GM12892 (cell line): ENCODE data around the gene TMED6.
A peak's percentile ranks its signal among the peaks of the same experiment; 100 is the strongest.

Experiments used
- DNase-seq: peaks from one replicate; pipeline ENCODE4 v3.0.0; 2011; ENCODE audit not compliant: insufficient read length
- FAIRE-seq: peaks from 2 replicates; lab custom pipeline; 2011; peaks lifted over from hg19 to GRCh38; lab: Jason Lieb, UNC
- POLR2A ChIP-seq: IDR thresholded peaks from 2 replicates; pipeline ENCODE4 v1.6.1; 2011; ENCODE audit warnings: low read depth, low read length, control low read depth
- POLR2AphosphoS5 ChIP-seq: IDR thresholded peaks from 2 replicates; pipeline ENCODE4 v1.6.1; 2011; ENCODE audit warnings: low read depth, low read length, control low read depth
- TAF1 ChIP-seq: IDR thresholded peaks from 2 replicates; pipeline ENCODE4 v1.6.1; 2011; ENCODE audit warnings: low read depth, mild to moderate bottlenecking, control low read depth, low read length, borderline replicate concordance

Gene TMED6

DNA sequence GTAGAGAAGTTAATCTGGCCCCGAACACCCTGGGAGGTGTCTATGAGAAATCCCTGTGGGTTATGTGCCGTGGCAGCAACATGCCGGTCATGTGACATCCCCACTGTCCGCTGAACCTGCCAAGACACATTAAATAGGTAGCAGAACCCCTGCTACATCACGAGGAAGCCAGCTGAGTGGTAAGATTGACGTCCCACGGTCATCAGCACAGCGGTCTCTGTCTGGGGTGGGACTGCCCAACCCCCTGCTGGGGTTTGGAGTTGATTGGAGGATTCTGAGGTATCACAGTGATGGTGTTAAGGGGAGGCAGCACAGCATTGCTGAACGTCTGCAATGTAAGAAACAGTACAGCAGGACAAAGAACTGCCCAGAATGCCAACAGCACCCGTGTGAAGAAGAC lies 2.0 kb downstream of the TMED6 start:
- TF ChIP-seq POLR2AphosphoS5 = no peak
- no peak for TF ChIP-seq POLR2A
- TF ChIP-seq TAF1 = no peak
- no peak for FAIRE-seq
- no peak for DNase-seq

DNA sequence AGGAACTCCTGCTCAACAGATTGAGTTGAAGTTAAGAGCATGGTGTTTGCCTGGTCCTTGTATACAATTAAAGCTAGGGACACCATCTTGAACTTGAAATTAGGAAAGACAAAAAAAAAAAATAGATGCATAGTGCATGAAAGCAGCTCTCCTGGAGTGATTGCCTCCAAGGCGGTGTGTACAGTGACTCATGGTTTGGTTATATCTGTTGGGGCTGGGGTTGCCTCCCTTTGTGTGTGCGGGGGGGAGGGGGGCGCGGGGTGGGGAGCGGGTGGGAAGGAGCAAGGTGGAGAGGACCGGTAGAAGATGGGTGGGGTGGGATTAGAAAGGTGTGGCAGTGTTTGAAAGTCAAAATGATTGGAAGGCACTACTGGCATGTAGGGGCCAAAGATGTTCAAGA lies 3.4 kb downstream of the TMED6 start:
- FAIRE-seq = no peak
- no peak for TF ChIP-seq POLR2A
- no peak for TF ChIP-seq TAF1
- TF ChIP-seq POLR2AphosphoS5 = no peak
- no peak for DNase-seq

DNA sequence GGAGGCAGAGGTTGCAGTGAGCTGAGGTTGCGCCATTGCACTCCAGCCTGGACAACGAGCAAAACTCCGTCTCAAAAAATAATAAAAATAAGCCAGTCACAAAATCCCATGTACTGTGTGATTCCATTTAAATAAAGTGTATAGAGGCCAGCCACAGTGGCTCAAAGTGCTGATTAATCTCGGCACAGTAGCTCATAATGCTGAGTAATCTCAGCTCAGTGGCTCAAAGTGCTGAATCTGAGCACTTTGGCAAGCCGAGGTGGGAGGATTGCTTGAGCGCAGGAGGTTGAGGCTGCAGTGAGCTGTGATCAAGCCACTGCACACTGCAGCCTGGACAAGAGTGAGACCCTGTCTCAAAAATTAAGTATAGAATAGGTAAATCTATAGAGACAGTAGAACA lies 4.9 kb downstream of the TMED6 start:
- DNase-seq = no peak
- TF ChIP-seq POLR2A = no peak
- TF ChIP-seq POLR2AphosphoS5 = no peak
- FAIRE-seq = no peak

DNA sequence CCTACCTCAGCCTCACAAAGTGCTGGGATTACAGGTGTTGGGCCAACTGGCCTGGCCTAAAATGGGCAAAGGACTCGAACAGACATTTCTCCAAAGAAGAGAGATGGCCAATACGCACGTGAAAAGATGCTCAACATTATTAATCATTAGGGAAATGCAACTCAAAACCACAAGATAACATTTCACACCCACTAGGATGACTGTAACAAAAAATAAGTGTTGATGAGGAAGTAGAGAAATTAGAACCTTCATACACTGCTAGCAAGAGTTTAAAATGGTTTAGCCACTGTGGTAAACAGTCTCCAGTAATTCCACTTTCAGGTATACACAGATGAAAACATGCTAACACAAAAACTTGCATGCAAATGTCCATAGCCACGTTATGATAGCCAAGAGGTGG lies 5.7 kb downstream of the TMED6 start:
- FAIRE-seq (no peak), DNase-seq (no peak)
- no peak for TF ChIP-seq TAF1

DNA sequence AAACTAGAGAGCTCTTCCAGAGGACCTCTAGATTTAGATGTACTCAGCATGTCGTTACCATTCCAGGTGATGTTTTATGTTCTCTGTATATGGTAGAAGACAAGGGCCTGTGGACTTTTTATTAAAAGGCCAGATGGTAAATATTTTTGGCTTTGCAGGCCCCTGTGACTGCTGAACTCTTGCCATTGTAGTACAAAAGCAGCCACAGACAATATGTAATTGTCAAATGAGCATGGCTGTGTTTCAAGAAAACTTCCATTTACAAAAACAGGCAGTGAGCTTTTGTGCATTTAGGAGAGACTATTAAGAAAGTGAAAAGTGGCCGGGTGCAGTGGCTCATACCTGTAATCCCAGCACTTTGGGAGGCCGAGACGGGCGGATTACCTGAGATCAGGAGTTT lies 7.4 kb downstream of the TMED6 start:
- DNase-seq (no peak), FAIRE-seq (no peak)
- TF ChIP-seq POLR2A = no peak
- no peak for TF ChIP-seq TAF1
- no peak for TF ChIP-seq POLR2AphosphoS5

DNA sequence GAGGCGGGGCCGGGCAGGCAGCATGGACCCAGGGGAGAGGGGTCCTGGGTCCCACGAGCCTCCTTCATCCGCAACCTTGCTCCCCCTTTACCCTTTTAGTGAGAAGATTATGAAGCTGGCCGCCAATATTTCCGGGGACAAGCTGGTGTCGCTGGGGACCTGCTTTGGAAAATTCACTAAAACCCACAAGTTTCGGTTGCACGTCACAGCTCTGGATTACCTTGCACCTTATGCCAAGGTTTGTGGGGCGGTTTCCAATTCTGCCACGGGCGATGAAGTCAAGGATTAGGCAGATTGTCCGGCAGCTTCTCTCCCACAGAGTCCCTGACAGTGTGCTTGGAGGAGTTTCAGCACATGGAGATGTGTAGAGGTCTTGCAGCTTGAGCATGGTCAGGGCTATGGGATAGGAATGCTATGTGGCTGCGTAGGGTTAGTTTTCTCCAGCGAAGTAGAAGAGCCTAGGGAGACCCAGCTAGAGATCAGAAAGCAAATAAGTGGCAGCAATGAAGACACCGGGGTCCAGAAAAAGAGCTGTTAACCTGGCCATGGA lies 11.4 kb downstream of the TMED6 start:
- TF ChIP-seq POLR2A = no peak
- no peak for TF ChIP-seq POLR2AphosphoS5
- TF ChIP-seq TAF1 = no peak
- FAIRE-seq (peak; percentile 63), DNase-seq (no peak)

DNA sequence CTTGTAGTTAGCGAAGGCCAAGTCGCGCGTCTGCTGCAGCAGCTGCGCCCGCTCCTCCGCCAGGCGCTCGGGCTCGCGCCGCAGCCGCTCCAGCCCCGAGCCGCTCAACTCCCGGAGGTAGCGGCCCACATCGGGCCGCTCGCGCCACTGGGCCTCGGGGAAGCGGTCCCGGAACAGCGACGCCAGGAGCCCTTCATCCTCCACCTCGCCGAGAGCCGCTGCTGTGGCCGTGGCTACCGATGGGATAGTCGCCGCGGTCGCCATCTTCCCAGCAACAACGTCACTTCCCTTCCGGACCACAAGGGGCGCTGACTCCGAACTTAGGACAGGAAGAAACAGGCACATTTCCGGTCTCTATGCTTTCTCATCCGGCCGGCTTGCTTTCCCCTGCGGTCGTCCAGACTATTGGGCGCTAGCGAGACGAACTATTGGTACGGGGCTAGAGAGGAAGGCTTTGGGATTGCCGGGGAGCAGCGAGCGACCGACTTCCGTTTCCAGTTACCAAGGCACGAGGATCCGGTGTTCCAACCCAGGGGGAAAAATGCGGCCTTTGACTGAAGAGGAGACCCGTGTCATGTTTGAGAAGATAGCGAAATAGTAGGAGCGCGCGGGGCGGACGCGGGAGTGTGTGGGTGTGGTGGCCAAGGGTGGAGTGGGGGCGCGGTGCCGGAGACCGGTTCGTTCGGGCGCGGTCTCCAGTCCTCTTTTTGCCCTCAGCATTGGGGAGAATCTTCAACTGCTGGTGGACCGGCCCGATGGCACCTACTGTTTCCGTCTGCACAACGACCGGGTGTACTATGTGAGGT lies 12.1 kb downstream of the TMED6 start, which contains the start of the genes COG8 and NIP7:
Gene COG8 (minus strand): TSS at position 276 of the 806 bp plus-strand sequence. CDS start 12 bp downstream, at position 264.
Gene NIP7 (plus strand): TSS at position 484 of the 806 bp plus-strand sequence. CDS start 58 bp downstream, at position 542.
- FAIRE-seq (peak; percentile 89), DNase-seq (peak; percentile 87)
- TF ChIP-seq TAF1 (peak; percentile 90), POLR2AphosphoS5 (peak; percentile 82), POLR2A (peak; percentile 93)

DNA sequence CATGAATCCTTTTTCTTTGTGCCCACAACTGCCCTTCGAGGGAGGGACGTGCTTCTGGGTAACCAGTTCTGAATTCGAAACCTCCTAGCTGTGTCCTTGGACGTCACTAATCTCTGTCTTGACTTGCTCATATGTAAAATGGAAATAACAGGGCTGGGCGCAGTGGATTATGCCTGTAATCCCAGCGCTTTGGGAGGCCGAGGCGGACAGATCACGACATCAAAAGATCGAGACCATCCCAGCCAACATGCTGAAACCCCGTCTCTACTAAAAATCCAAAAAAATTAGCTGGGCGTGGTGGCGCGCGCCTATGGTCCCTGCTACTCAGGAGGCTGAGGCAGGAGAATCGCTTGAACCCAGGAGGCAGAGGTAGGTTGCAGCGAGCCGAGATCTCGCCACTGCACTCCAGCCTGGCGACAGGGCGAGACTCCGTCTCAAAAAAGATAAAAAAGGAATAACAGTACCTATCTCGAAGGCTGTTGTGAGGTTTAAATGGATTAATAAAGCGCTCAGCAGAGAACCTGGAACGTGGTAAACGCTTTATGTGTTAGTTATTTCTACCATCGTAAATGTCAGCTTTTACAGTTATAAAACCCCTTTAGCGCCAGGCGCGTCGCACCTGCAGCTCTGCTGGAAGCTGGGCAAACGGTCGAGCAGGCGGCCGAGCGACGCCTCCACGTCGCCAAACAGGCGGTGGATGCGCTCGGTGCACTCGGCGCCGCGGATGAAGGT lies 12.9 kb downstream of the TMED6 start:
- FAIRE-seq = no peak

DNA sequence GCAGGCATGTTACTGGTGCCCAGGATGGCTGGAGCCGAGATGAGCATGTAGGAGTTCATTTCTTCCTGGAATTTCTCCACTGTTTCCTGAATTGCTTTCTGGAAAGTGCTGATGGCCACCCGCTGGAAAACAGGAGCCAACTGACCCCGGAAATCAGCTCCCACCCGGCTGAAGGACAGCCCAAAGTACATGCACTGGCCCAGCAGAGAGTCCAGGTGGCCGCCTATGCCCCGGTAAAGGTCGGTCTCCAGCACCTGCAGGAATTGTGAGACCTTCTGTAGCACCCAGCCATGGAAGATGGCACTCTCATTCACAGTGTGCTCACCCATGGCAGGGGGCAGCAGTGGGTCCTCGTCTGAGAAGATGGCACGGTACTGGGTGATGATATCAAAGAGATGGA lies 16.9 kb downstream of the TMED6 start:
- TF ChIP-seq POLR2A = no peak
- TF ChIP-seq POLR2AphosphoS5 = no peak
- no peak for TF ChIP-seq TAF1
- FAIRE-seq (no peak), DNase-seq (no peak)

More for the DNA sequence above, 12.9 kb downstream of the TMED6 start:
- DNase-seq = no peak
- TF ChIP-seq POLR2A = no peak
- no peak for TF ChIP-seq TAF1

DNA sequence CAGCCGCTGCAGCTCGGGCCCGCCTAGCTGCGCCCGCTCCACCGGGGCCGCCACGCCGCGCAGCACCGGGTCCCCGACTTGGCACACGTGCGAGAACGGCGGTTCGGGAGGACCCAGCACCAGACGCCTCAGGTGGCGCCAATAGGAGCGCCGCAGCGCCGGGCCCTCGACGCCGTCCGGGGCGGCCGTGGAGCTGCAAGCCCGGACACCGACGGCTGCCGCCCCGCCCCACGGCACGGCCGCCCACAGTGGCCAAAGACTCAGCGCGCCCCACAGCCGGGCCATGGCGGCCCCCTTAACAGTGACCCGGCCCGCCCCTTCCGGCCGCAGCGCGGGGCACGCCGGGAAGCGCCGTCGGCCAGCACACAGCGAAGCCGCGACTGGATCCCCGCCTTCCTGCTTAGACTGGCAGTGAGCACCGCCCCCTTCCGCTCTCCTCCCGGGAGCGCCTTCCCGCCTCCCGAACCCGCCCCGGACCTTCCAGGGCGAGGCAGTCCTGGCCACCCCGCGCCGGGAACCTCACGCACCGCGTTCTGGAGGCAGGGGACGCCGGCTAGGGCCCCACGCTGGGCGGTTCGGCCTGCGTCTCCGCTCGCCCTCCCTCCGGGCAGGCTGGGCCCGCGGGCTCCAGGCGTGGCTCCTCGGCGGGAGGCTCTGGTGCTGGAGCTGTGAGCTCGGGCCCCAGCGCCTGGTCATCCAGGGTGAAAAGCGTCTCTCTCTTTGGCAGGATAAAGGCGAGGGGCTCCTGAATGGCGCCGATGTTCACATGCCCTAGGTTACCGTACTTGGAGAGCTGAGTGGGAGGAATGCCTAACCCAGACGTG lies 21.1 kb downstream of the TMED6 start, which contains the start of gene PDF:
Gene PDF (minus strand): TSS at position 303 of the 824 bp plus-strand sequence. CDS start 18 bp downstream, at position 285.
- TF ChIP-seq POLR2A (peak; percentile 88), POLR2AphosphoS5 (peak; percentile 83; the same call in 1 of the 2 replicates), TAF1 (no peak)
- DNase-seq = peak; percentile 90
- peak; percentile 90 for FAIRE-seq

DNA sequence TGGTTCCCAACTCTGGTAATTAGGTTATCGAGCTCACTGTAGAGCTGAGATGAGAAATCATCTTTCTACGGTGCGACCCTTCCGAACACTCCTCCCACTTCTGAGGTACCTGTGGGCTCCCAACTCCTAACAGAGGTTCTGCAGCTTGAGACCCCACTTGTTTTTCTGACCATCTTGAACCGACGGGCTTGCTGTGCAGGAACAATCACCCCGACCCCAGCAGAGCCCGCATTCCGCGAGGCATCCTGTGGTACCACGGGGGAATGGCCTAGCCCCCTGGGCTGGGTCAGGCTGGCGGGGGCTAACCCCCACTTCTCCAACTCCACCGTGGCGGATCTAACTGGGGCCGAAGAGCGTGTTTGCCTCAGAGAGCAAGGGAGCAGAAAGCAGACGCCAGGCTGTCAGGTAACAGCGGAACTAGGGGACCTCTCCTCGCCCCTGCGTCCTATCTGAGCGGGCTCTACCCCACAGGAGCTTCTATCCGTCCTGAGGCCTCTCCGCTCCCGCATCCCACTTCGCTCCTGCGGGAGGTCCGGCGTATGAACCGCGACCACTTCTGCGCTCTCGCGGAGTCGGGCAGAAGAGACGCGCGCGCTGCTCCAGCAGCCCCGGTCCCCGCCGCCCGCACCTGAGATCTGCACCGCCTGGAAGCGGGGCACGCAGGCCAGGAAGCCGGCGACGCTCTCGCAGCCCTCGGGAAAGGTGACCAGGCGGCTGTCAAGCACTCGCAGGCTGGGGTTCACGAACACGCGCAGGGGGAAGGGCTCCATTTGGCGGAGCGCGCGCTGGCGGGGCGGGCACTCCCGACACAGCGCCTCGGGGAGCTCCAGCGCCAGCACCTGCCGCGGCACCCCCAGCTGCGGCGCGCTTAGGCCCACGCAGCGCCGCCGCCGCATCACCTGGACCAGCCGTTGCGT lies 22.0 kb downstream of the TMED6 start:
- FAIRE-seq (no peak), DNase-seq (peak; percentile 54)
- TF ChIP-seq POLR2AphosphoS5 (no peak), POLR2A (no peak), TAF1 (no peak)
